SJSA1 (cell line): ENCODE results near the gene ACHE. TPM values are rescaled to one million over a fixed set of nuclear protein-coding genes. Genes with fewer than 3 reads are reported as not detected.
A peak's percentile ranks its signal among the peaks of the same experiment; 100 is the strongest.
"Not testable (repeated sequence)": the region's sequence is repeated elsewhere in the genome, so short reads cannot be mapped to it uniquely, and the experiment has no call there.

Source experiments
- DNase-seq, 2 experiments: peaks; one replicate each; pipeline ENCODE4 v3.0.0-alpha.2; 2015 to 2020; ENCODE audit warnings: low spot score in 2 of 2, low read depth in 1 of 2
- H3K27ac ChIP-seq: fragments of 250-450 bp; sonication (Bioruptor Pico); 2 replicates; pipeline ENCODE4 v1.5.1; 2020; ENCODE audit warnings: mild to moderate bottlenecking, moderate library complexity
- H3K27me3 ChIP-seq: fragments of 250-450 bp; sonication (Bioruptor Pico); replicated peaks from 2 replicates; pipeline ENCODE4 v1.5.1; 2020; ENCODE audit warnings: mild to moderate bottlenecking, moderate library complexity
- H3K36me3 ChIP-seq: fragments of 250-450 bp; sonication (Bioruptor Pico); 2 replicates; pipeline ENCODE4 v1.5.1; 2020; ENCODE audit warnings: mild to moderate bottlenecking
- H3K4me1 ChIP-seq: fragments of 250-450 bp; sonication (Bioruptor Pico); replicated peaks from 2 replicates; pipeline ENCODE4 v1.6.1; 2021; ENCODE audit warnings: mild to moderate bottlenecking
- H3K4me3 ChIP-seq: fragments of 250-450 bp; sonication (Bioruptor Pico); 2 replicates; pipeline ENCODE4 v1.5.1; 2020; ENCODE audit warnings: mild to moderate bottlenecking
- H3K9me3 ChIP-seq: fragments of 250-450 bp; sonication (Bioruptor Pico); replicated peaks from 2 replicates; pipeline ENCODE4 v1.5.1; 2020; ENCODE audit warnings: mild to moderate bottlenecking
- total RNA-seq: library from RNA; depleted of rRNA; stranded (reverse); fragments of >200 nt; shearing (Covaris generic); gene quantifications from 2 replicates; pipeline ENCODE4 v1.2.3, GENCODE V29; 2014; rRNA removed

The ACHE gene
- total RNA-seq, 1 experiment from 2014 or later, result 0.16 TPM

- DNase-seq, H3K27ac ChIP-seq, H3K4me3 ChIP-seq, H3K27me3 ChIP-seq, H3K9me3 ChIP-seq: not testable (repeated sequence)
- Histone ChIP-seq H3K4me1 (peaks cover 14% of the 10 kb centered on the region), H3K36me3 (peaks cover 11% of the 10 kb centered on the region; the same call in 1 of the 2 replicates)
These were observed 40.8 kb downstream of the ACHE start for GRCh38 chr7:100854899-100855298.

- Histone ChIP-seq H3K9me3 (no peaks in the 10 kb centered on the region), H3K4me1 (peaks cover 14% of the 10 kb centered on the region), H3K27ac (no peak overlapping the region), H3K4me3 (no peak overlapping the region), H3K27me3 (no peaks in the 10 kb centered on the region), H3K36me3 (peaks cover 11% of the 10 kb centered on the region; the same call in 1 of the 2 replicates)
- no peak for DNase-seq
These were observed 41.4 kb downstream of the ACHE start for GRCh38 chr7:100854146-100854895.

GRCh38 chr7:100852048-100852872 lies 43.4 kb downstream of the ACHE start, which contains the start of gene SLC12A9:
Gene SLC12A9 (plus strand): TSS chr7:100852713. CDS start chr7:100854198, 1,485 bp downstream.
- peaks cover 11% of the 10 kb centered on the region; the same call in 1 of the 2 replicates for H3K36me3 ChIP-seq
- H3K27ac ChIP-seq, result no peak within 1 kb of the TSS
- H3K4me1 ChIP-seq, result peaks cover 14% of the 10 kb centered on the region
- peak within 1 kb of the TSS; percentile 60 for H3K4me3 ChIP-seq
- H3K27me3 ChIP-seq, result no peaks in the 10 kb centered on the region
- DNase-seq, result peak; percentile 86 to 92
- no peaks in the 10 kb centered on the region for H3K9me3 ChIP-seq

- H3K27ac ChIP-seq, result no peak overlapping the region
- peaks cover 7% of the 10 kb centered on the region for H3K4me1 ChIP-seq
- no peak overlapping the region for H3K4me3 ChIP-seq
- no peak for DNase-seq
- no peaks in the 10 kb centered on the region for H3K27me3 ChIP-seq
- no peaks in the 10 kb centered on the region for H3K9me3 ChIP-seq
- no peaks in the 10 kb centered on the region for H3K36me3 ChIP-seq
These were observed 48.3 kb downstream of the ACHE start for GRCh38 chr7:100847360-100847759.

GRCh38 chr7:100840470-100841100 lies 55.1 kb downstream of the ACHE start:
- no peaks in the 10 kb centered on the region for H3K36me3 ChIP-seq

More at GRCh38 chr7:100840470-100841100, 55.1 kb downstream of the ACHE start:
- Histone ChIP-seq H3K9me3 (no peaks in the 10 kb centered on the region), H3K27ac (no peak overlapping the region), H3K27me3 (no peaks in the 10 kb centered on the region), H3K4me3 (no peak overlapping the region), H3K4me1 (peaks cover 8% of the 10 kb centered on the region)
- DNase-seq, result no peak

Other genes with a start within 250 kb of the ACHE start
- gene ACTL6B, start 239.4 kb downstream of the ACHE start, total RNA-seq, result not detected in 2 replicates
- gene GNB2, start 222.1 kb downstream of the ACHE start, total RNA-seq, result 63.4 and 70.6 TPM in 2 replicates
- 9.9 and 15.5 TPM in 2 replicates for gene GIGYF1, start 201.6 kb downstream of the ACHE start, total RNA-seq
- gene POP7, start 189.8 kb downstream of the ACHE start, total RNA-seq, result 56.0 and 72.0 TPM in 2 replicates
- not detected in 2 replicates for gene EPO, start 175.4 kb downstream of the ACHE start, total RNA-seq
- not detected in 2 replicates for gene ZAN, start 162.3 kb downstream of the ACHE start, total RNA-seq
- gene EPHB4, start 68.4 kb downstream of the ACHE start, total RNA-seq, result 39.8 and 49.0 TPM in 2 replicates
- 15.2 and 17.8 TPM in 2 replicates for gene SLC12A9, start 43.2 kb downstream of the ACHE start, total RNA-seq
- 88.0 and 95.9 TPM in 2 replicates for gene TRIP6, start 28.5 kb downstream of the ACHE start, total RNA-seq
- gene SRRT, start 20.8 kb downstream of the ACHE start, total RNA-seq, result 64.4 and 76.2 TPM in 2 replicates
- gene UFSP1, start 6.2 kb downstream of the ACHE start, total RNA-seq, result 3.1 and 3.7 TPM in 2 replicates
- not detected in 2 replicates for gene MUC3A, start 53.6 kb upstream of the ACHE start, total RNA-seq
- gene MUC12, start 73.7 kb upstream of the ACHE start, total RNA-seq, result not detected in 2 replicates
- gene MUC17, start 124.2 kb upstream of the ACHE start, total RNA-seq, result not detected in 2 replicates
- gene TRIM56, start 189.6 kb upstream of the ACHE start, total RNA-seq, result 5.2 and 10.3 TPM in 2 replicates
- gene SERPINE1, start 231.2 kb upstream of the ACHE start, total RNA-seq, result 21.8 and 25.6 TPM in 2 replicates